ENCODE results near the gene TENT4A. TPM values are rescaled to one million over a fixed set of nuclear protein-coding genes. Genes with fewer than 3 reads are reported as not detected.

TENT4A gene
- total RNA-seq, 3 donors from 2014 or later (not counting 1 experiment from before 2014, with no cell fraction given): 36.0 to 65.6 (median 44.9) TPM

DNA sequence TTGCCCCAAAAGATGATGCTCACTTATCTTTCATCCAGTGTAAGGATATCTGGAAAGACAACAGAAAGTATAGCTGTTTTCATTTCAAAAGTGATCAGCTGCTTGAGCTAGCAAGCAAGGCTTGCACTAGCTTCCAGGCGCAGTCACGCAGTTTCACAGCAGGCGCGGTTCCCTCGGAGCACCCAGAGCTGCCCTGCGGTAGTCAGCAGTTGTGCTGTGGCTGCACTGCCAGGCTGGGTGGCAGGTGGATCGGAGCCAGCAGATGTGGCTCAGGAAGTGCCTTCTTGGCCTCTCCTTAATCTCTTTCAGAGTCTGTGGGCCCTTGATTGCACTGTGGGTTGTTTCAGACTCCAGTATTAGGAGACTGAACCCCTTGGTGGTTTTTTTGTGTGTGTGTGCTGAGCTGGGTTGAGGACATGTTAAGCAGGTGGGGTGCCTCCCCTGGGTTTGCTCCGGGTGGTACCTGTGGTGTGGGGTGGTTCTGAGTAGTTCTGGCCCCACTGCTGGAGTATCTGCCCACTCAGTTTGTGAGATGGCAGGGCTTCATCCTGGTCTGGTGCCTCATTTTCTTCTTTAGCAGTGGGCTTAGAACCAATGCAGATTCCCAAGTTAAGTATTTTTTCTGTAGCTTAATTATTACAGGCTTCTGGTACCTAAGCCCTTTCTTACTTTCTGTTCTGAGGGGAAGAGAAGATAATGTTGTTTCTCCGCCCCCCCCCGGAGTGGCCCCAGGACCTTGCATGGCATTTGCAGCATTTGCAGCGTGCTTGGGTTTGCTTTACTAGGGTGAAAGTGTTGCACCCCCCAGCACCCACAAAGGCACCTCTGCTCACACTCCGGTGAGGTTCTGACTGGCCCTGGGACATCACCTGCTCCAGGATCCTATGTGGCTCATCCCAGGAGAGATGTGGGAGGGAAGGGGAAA, 16.4 kb downstream of the TENT4A start:
- Mint-ChIP-seq H3K27me3 (ENCODE audit: low read depth in 2 of 2) (no peaks in the 10 kb centered on the region), H3K9me3 (no peaks in the 10 kb centered on the region), H3K36me3 (no peaks in the 10 kb centered on the region), H3K4me3 (peak overlapping the region; percentile 37), H3K4me1 (peaks cover 59 to 60% of the 10 kb centered on the region in 2 donors), H3K27ac (peak overlapping the region; percentile 29 to 74)
- peaks cover 20% of the 10 kb centered on the region for H3K4me1 ChIP-seq (ENCODE audit: control insufficient read depth, insufficient read depth, low read length)
- H3K4me3 ChIP-seq (ENCODE audit: low read length): no peak overlapping the region
- DNase-seq (peak in 1 of 2 donors; percentile 64), ATAC-seq (peak; percentile 34 to 64 (median 64))
- no peaks in the 10 kb centered on the region for H3K36me3 ChIP-seq (ENCODE audit: control insufficient read depth, insufficient read depth, low read length)
- no peaks in the 10 kb centered on the region for H3K9me3 ChIP-seq (ENCODE audit: control insufficient read depth, insufficient read depth, low read length)
- TF ChIP-seq, protein P1, sequence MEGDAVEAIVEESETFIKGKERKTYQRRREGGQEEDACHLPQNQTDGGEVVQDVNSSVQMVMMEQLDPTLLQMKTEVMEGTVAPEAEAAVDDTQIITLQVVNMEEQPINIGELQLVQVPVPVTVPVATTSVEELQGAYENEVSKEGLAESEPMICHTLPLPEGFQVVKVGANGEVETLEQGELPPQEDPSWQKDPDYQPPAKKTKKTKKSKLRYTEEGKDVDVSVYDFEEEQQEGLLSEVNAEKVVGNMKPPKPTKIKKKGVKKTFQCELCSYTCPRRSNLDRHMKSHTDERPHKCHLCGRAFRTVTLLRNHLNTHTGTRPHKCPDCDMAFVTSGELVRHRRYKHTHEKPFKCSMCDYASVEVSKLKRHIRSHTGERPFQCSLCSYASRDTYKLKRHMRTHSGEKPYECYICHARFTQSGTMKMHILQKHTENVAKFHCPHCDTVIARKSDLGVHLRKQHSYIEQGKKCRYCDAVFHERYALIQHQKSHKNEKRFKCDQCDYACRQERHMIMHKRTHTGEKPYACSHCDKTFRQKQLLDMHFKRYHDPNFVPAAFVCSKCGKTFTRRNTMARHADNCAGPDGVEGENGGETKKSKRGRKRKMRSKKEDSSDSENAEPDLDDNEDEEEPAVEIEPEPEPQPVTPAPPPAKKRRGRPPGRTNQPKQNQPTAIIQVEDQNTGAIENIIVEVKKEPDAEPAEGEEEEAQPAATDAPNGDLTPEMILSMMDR (IDR thresholded peaks at IDR 0.05): no peak
- H3K27me3 ChIP-seq (ENCODE audit: control insufficient read depth, insufficient read depth, low read length): no peaks in the 10 kb centered on the region
- intact Hi-C loops (cut with micrococcal nuclease): no loop called here
- 45% methylated on average over 12 of the region's 12 CpGs for WGBS (ENCODE audit: insufficient coverage)
- peak overlapping the region; percentile 16 for H3K27ac ChIP-seq (ENCODE audit: low read length)

DNA sequence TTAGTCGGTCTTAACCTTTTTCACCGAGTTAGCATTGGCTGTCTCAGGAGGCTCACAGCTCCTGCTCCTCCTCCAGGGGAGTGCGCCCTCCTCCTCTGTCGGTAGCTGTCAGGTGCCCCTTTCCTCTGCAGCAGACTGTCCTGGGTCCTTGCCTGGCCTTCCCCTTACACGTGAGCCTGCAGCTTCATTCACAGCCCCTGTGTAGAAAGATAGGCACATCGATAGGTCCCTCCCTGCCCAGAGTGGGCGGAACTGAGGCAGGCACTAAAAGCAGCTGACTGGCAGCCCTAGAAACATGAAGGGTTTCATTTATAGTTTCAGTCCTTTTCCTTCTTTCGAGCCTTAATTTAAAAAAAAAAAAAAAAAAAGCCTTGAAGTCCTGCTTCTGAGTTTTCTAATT, 17.2 kb downstream of the TENT4A start:
- no peak overlapping the region for H3K4me3 Mint-ChIP-seq
- DNase-seq: no peak
- peak overlapping the region in 1 of 2 donors; percentile 74 for H3K27ac Mint-ChIP-seq
- TF ChIP-seq, protein P1 (IDR thresholded peaks at IDR 0.05): no peak
- no peaks in the 10 kb centered on the region for H3K36me3 Mint-ChIP-seq
- no peak overlapping the region for H3K27ac ChIP-seq (ENCODE audit: low read length)
- no peaks in the 10 kb centered on the region for H3K27me3 ChIP-seq (ENCODE audit: control insufficient read depth, insufficient read depth, low read length)
- no peak for ATAC-seq
- H3K4me1 ChIP-seq (ENCODE audit: control insufficient read depth, insufficient read depth, low read length): peaks cover 20% of the 10 kb centered on the region
- H3K9me3 Mint-ChIP-seq: no peaks in the 10 kb centered on the region
- intact Hi-C loops (cut with micrococcal nuclease): no loop called here
- 79% methylated on average over 7 of the region's 8 CpGs for WGBS (ENCODE audit: insufficient coverage)
- no peak overlapping the region for H3K4me3 ChIP-seq (ENCODE audit: low read length)
- no peaks in the 10 kb centered on the region for H3K36me3 ChIP-seq (ENCODE audit: control insufficient read depth, insufficient read depth, low read length)
- H3K4me1 Mint-ChIP-seq: peaks cover 59 to 66% of the 10 kb centered on the region in 2 donors
- no peaks in the 10 kb centered on the region for H3K27me3 Mint-ChIP-seq (ENCODE audit: low read depth in 2 of 2)
- no peaks in the 10 kb centered on the region for H3K9me3 ChIP-seq (ENCODE audit: control insufficient read depth, insufficient read depth, low read length)

DNA sequence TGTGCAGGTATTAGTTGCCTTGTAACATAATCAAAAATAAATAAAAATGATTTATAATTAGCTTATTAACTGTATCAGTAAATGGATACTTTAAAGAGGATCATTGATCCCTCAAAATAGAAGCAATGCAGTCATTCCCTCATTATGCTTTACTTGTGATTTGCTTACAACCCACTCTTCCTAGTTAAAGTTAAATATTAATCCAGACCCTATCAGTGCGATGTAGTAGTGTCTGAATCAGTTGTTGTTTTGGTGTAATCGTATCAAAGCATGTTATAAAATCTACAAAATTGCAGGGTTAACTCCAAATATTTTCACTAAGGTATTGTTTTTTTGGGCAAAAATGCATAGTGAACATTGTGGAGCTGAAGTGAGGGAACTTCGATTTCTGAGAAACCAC, 17.6 kb downstream of the TENT4A start:
- Mint-ChIP-seq H3K4me3 (no peak overlapping the region), H3K9me3 (no peaks in the 10 kb centered on the region), H3K4me1 (peaks cover 61 to 69% of the 10 kb centered on the region in 2 donors), H3K36me3 (no peaks in the 10 kb centered on the region), H3K27ac (no peak overlapping the region), H3K27me3 (ENCODE audit: low read depth in 2 of 2) (no peaks in the 10 kb centered on the region)
- peaks cover 20% of the 10 kb centered on the region for H3K4me1 ChIP-seq (ENCODE audit: control insufficient read depth, insufficient read depth, low read length)
- H3K4me3 ChIP-seq (ENCODE audit: low read length): no peak overlapping the region
- DNase-seq (no peak), ATAC-seq (no peak)
- intact Hi-C loops (cut with micrococcal nuclease): no loop called here
- no peaks in the 10 kb centered on the region for H3K9me3 ChIP-seq (ENCODE audit: control insufficient read depth, insufficient read depth, low read length)
- no peak overlapping the region for H3K27ac ChIP-seq (ENCODE audit: low read length)
- 96% methylated on average over 1 of the region's 3 CpGs for WGBS (ENCODE audit: insufficient coverage)
- no peaks in the 10 kb centered on the region for H3K27me3 ChIP-seq (ENCODE audit: control insufficient read depth, insufficient read depth, low read length)
- no peaks in the 10 kb centered on the region for H3K36me3 ChIP-seq (ENCODE audit: control insufficient read depth, insufficient read depth, low read length)
- TF ChIP-seq, protein P1 (IDR thresholded peaks at IDR 0.05): no peak
